ENCODE results near the gene NCOR1.
"Not testable (repeated sequence)": the region's sequence is repeated elsewhere in the genome, so short reads cannot be mapped to it uniquely, and the experiment has no call there.

The NCOR1 gene

GRCh38 chr17:16085066-16085699, 130.2 kb downstream of the NCOR1 start:
- DNase-seq (ENCODE audit: low read depth): peak; percentile 69

- DNase-seq (ENCODE audit: low read depth): no peak
Observed at GRCh38 chr17:16083223-16083622, 132.1 kb downstream of the NCOR1 start.

- no peak for DNase-seq (ENCODE audit: low read depth)
Observed at GRCh38 chr17:16081507-16082087, 133.7 kb downstream of the NCOR1 start.

- no peak for DNase-seq (ENCODE audit: low read depth)
Observed at GRCh38 chr17:16080366-16080765, 135.0 kb downstream of the NCOR1 start.

GRCh38 chr17:16075949-16076348, 139.4 kb downstream of the NCOR1 start:
- DNase-seq (ENCODE audit: low read depth): no peak

- DNase-seq (ENCODE audit: low read depth): no peak
Observed at GRCh38 chr17:16074423-16074822, 140.9 kb downstream of the NCOR1 start.

- DNase-seq (ENCODE audit: low read depth): no peak
Observed at GRCh38 chr17:16073845-16074244, 141.5 kb downstream of the NCOR1 start.

- DNase-seq (ENCODE audit: low read depth): no peak
Observed at GRCh38 chr17:16072031-16072430, 143.3 kb downstream of the NCOR1 start.

GRCh38 chr17:16068323-16068722, 147.0 kb downstream of the NCOR1 start:
- peak; percentile 14 for DNase-seq (ENCODE audit: low read depth)

GRCh38 chr17:16066125-16066524, 149.2 kb downstream of the NCOR1 start:
- no peak for DNase-seq (ENCODE audit: low read depth)

GRCh38 chr17:16061631-16062030, 153.7 kb downstream of the NCOR1 start:
- no peak for DNase-seq (ENCODE audit: low read depth)

GRCh38 chr17:16055139-16055538, 160.2 kb downstream of the NCOR1 start:
- not testable (repeated sequence) for DNase-seq (ENCODE audit: low read depth)

GRCh38 chr17:16052486-16052885, 162.8 kb downstream of the NCOR1 start:
- peak; percentile 33 for DNase-seq (ENCODE audit: low read depth)

- no peak for DNase-seq (ENCODE audit: low read depth)
Observed at GRCh38 chr17:16050844-16051243, 164.5 kb downstream of the NCOR1 start.

GRCh38 chr17:16048811-16049449, 166.4 kb downstream of the NCOR1 start:
- no peak for DNase-seq (ENCODE audit: low read depth)

GRCh38 chr17:16046966-16047365, 168.4 kb downstream of the NCOR1 start:
- DNase-seq (ENCODE audit: low read depth): no peak

- no peak for DNase-seq (ENCODE audit: low read depth)
Observed at GRCh38 chr17:16044487-16044886, 170.8 kb downstream of the NCOR1 start.

GRCh38 chr17:16040710-16041251, 174.6 kb downstream of the NCOR1 start:
- peak; percentile 73 for DNase-seq (ENCODE audit: low read depth)

- no peak for DNase-seq (ENCODE audit: low read depth)
Observed at GRCh38 chr17:16037636-16038035, 177.7 kb downstream of the NCOR1 start.

GRCh38 chr17:16036261-16036660, 179.1 kb downstream of the NCOR1 start:
- no peak for DNase-seq (ENCODE audit: low read depth)

GRCh38 chr17:16033729-16034349, 181.5 kb downstream of the NCOR1 start:
- DNase-seq (ENCODE audit: low read depth): no peak

- DNase-seq (ENCODE audit: low read depth): peak; percentile 71
Observed at GRCh38 chr17:16027708-16028584, 187.4 kb downstream of the NCOR1 start.
